ENCODE results near the gene ENPP1. TPM values are rescaled to one million over a fixed set of nuclear protein-coding genes. Genes with fewer than 3 reads are reported as not detected.
A peak's percentile ranks its signal among the peaks of the same experiment; 100 is the strongest.

The ENPP1 gene
- polyA plus RNA-seq, 3 donors: not detected

GRCh38 chr6:131789219-131789618, 18.6 kb upstream of the ENPP1 start:
- H3K4me3 Mint-ChIP-seq: no peak overlapping the region
- H3K9me3 Mint-ChIP-seq: peaks cover 0 to 10% (median 3%) of the 10 kb centered on the region in 7 donors
- WGBS (ENCODE audit: insufficient coverage): 0% methylated on average over 1 of the region's 1 CpG
- Histone ChIP-seq H3K27ac (ENCODE audit: low read depth in 1 of 2, low read length in 2 of 2) (no peak overlapping the region), H3K9me3 (replicated peaks in 1 of 2; ENCODE audit: control insufficient read depth in 1 of 2, insufficient read depth in 1 of 2, low read length in 2 of 2) (peaks cover 0 to 3% of the 10 kb centered on the region in 2 donors), H3K36me3 (replicated peaks in 1 of 2; ENCODE audit: control insufficient read depth in 1 of 2, insufficient read depth in 2 of 2, low read length in 2 of 2) (no peaks in the 10 kb centered on the region), H3K27me3 (ENCODE audit: control insufficient read depth in 2 of 2, insufficient read depth in 2 of 2, low read length in 2 of 2) (no peaks in the 10 kb centered on the region), H3K4me1 (ENCODE audit: control insufficient read depth in 1 of 2, insufficient read depth in 2 of 2, low read length in 2 of 2) (no peaks in the 10 kb centered on the region), H3K9ac (ENCODE audit: insufficient read depth, low read length, poor library complexity, severe bottlenecking) (no peak overlapping the region), H3K4me2 (replicated peaks; ENCODE audit: extremely low read depth, low read length, poor library complexity, severe bottlenecking) (no peak overlapping the region), H2AFZ (ENCODE audit: insufficient read depth, low read depth, low read length, poor library complexity, severe bottlenecking) (no peak overlapping the region), H4K20me1 (ENCODE audit: insufficient read depth, low read length) (no peaks in the 10 kb centered on the region), H3K79me2 (ENCODE audit: insufficient read depth, low read length) (no peaks in the 10 kb centered on the region), H3K4me3 (replicated peaks in 1 of 3; ENCODE audit: low read depth in 2 of 3, low read length in 3 of 3) (no peak overlapping the region)
- no peak overlapping the region for H3K27ac Mint-ChIP-seq
- TF ChIP-seq CTCF (IDR thresholded peaks at IDR 0.05): no peak
- H3K27me3 Mint-ChIP-seq (ENCODE audit: low read depth in 3 of 3): peaks cover 2 to 4% (median 3%) of the 10 kb centered on the region in 3 donors
- intact Hi-C loops (cut with micrococcal nuclease): no loop called here
- no peaks in the 10 kb centered on the region for H3K4me1 Mint-ChIP-seq
- DNase-seq: no peak
- no peaks in the 10 kb centered on the region for H3K36me3 Mint-ChIP-seq

GRCh38 chr6:131791476-131791875, 16.3 kb upstream of the ENPP1 start:
- Histone ChIP-seq H3K4me3 (replicated peaks in 1 of 3; ENCODE audit: low read depth in 2 of 3, low read length in 3 of 3) (no peak overlapping the region), H2AFZ (ENCODE audit: insufficient read depth, low read depth, low read length, poor library complexity, severe bottlenecking) (no peak overlapping the region), H3K4me1 (ENCODE audit: control insufficient read depth in 1 of 2, insufficient read depth in 2 of 2, low read length in 2 of 2) (no peaks in the 10 kb centered on the region), H4K20me1 (ENCODE audit: insufficient read depth, low read length) (no peaks in the 10 kb centered on the region), H3K79me2 (ENCODE audit: insufficient read depth, low read length) (no peaks in the 10 kb centered on the region), H3K4me2 (replicated peaks; ENCODE audit: extremely low read depth, low read length, poor library complexity, severe bottlenecking) (no peak overlapping the region), H3K27me3 (ENCODE audit: control insufficient read depth in 2 of 2, insufficient read depth in 2 of 2, low read length in 2 of 2) (no peaks in the 10 kb centered on the region), H3K9me3 (replicated peaks in 1 of 2; ENCODE audit: control insufficient read depth in 1 of 2, insufficient read depth in 1 of 2, low read length in 2 of 2) (no peaks in the 10 kb centered on the region), H3K27ac (ENCODE audit: low read depth in 1 of 2, low read length in 2 of 2) (no peak overlapping the region), H3K36me3 (replicated peaks in 1 of 2; ENCODE audit: control insufficient read depth in 1 of 2, insufficient read depth in 2 of 2, low read length in 2 of 2) (no peaks in the 10 kb centered on the region), H3K9ac (ENCODE audit: insufficient read depth, low read length, poor library complexity, severe bottlenecking) (no peak overlapping the region)
- Mint-ChIP-seq H3K9me3 (peaks cover 0 to 5% (median 1%) of the 10 kb centered on the region in 7 donors), H3K4me3 (no peak overlapping the region), H3K36me3 (no peaks in the 10 kb centered on the region), H3K27me3 (ENCODE audit: low read depth in 3 of 3) (peaks cover 0 to 3% (median 2%) of the 10 kb centered on the region in 3 donors), H3K27ac (peak overlapping the region in 1 of 7 donors; percentile 7), H3K4me1 (no peaks in the 10 kb centered on the region)
- no peak for TF ChIP-seq CTCF (IDR thresholded peaks at IDR 0.05)
- DNase-seq: no peak
- WGBS (ENCODE audit: insufficient coverage): no CpG with 5 or more reads among the region's 5 CpGs
- intact Hi-C loops (cut with micrococcal nuclease): no loop called here
